ENCODE data around the gene KCNMA1. TPM values are rescaled to one million over a fixed set of nuclear protein-coding genes. Genes with fewer than 3 reads are reported as not detected.

Gene KCNMA1
- total and polyA plus RNA-seq, 5 donors, result 1.5 to 6.1 (median 3.3) TPM

DNA sequence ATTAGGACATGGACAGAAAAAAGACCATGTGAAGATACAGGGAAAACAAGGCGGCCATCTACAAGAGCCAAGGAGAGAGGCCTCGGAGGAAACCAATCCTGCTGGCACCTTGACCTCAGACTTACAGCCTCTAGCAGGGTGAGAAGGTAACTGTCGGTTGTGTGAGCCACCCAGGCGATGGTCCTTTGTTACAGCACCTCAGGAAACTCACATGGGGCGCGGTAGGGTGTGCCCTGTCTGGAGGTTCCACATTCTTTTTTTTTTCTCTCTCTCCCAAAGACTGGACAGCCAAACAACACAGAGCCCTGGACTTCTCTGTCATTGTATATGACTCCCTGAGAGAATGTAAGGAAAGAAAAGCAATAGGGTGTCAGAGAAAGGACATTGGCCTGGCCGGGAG, 163.2 kb downstream of the KCNMA1 start:
- 94% methylated on average over 7 of the region's 7 CpGs for WGBS
- no peak for DNase-seq
- H3K9me3 ChIP-seq (ENCODE audit: control insufficient read depth, low read length), result no peaks in the 10 kb centered on the region
- no peak overlapping the region for H3K27ac ChIP-seq (ENCODE audit: low read length)
- H3K27me3 ChIP-seq (ENCODE audit: control insufficient read depth, insufficient read depth), result no peaks in the 10 kb centered on the region
- H3K4me3 ChIP-seq (ENCODE audit: low read length), result no peak overlapping the region
- ATAC-seq, result no peak
- intact Hi-C loops (cut with DNase I), result no loop called here
- no peaks in the 10 kb centered on the region for H3K4me1 ChIP-seq (ENCODE audit: control insufficient read depth, insufficient read depth, low read length)

DNA sequence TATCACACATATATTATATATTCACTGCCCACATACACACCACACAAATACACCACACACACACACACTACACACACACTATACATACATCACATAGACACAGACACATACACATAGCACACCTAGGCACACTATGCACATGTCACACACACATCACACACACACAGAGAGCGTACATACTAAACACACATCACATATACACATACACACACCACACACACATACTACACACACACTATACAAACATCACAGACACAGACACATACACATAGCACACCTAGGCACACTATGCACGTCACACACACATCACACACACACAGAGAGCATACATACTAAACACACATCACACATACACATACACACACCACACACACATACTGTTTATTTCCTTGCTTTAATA, 165.5 kb downstream of the KCNMA1 start:
- H3K9me3 ChIP-seq (ENCODE audit: control insufficient read depth, low read length), result no peaks in the 10 kb centered on the region
- 93% methylated on average over 2 of the region's 2 CpGs for WGBS
- H3K4me3 ChIP-seq (ENCODE audit: low read length), result no peak overlapping the region
- H3K4me1 ChIP-seq (ENCODE audit: control insufficient read depth, insufficient read depth, low read length), result no peaks in the 10 kb centered on the region
- no peaks in the 10 kb centered on the region for H3K27me3 ChIP-seq (ENCODE audit: control insufficient read depth, insufficient read depth)
- ATAC-seq (no peak), DNase-seq (no peak)
- no peak overlapping the region for H3K27ac ChIP-seq (ENCODE audit: low read length)
- intact Hi-C loops (cut with DNase I), result no loop called here

GRCh38 chr10:77471069-77471536, 166.5 kb downstream of the KCNMA1 start:
- H3K27me3 ChIP-seq (ENCODE audit: control insufficient read depth, insufficient read depth), result no peaks in the 10 kb centered on the region
- no peak overlapping the region for H3K27ac ChIP-seq (ENCODE audit: low read length)
- H3K9me3 ChIP-seq (ENCODE audit: control insufficient read depth, low read length), result no peaks in the 10 kb centered on the region
- DNase-seq, result no peak
- WGBS, result 92% methylated on average over 2 of the region's 2 CpGs
- no peak overlapping the region for H3K4me3 ChIP-seq (ENCODE audit: low read length)
- no peaks in the 10 kb centered on the region for H3K4me1 ChIP-seq (ENCODE audit: control insufficient read depth, insufficient read depth, low read length)
- ATAC-seq, result no peak
- intact Hi-C loops (cut with DNase I), result no loop called here

GRCh38 chr10:77467422-77467963, 170.1 kb downstream of the KCNMA1 start:
- H3K9me3 ChIP-seq (ENCODE audit: control insufficient read depth, low read length), result no peaks in the 10 kb centered on the region
- 63% methylated on average over 6 of the region's 6 CpGs for WGBS
- intact Hi-C loops (cut with DNase I), result no loop called here
- no peak overlapping the region for H3K27ac ChIP-seq (ENCODE audit: low read length)
- ATAC-seq, result no peak
- no peaks in the 10 kb centered on the region for H3K4me1 ChIP-seq (ENCODE audit: control insufficient read depth, insufficient read depth, low read length)
- no peak for DNase-seq
- no peak overlapping the region for H3K4me3 ChIP-seq (ENCODE audit: low read length)
- no peaks in the 10 kb centered on the region for H3K27me3 ChIP-seq (ENCODE audit: control insufficient read depth, insufficient read depth)

DNA sequence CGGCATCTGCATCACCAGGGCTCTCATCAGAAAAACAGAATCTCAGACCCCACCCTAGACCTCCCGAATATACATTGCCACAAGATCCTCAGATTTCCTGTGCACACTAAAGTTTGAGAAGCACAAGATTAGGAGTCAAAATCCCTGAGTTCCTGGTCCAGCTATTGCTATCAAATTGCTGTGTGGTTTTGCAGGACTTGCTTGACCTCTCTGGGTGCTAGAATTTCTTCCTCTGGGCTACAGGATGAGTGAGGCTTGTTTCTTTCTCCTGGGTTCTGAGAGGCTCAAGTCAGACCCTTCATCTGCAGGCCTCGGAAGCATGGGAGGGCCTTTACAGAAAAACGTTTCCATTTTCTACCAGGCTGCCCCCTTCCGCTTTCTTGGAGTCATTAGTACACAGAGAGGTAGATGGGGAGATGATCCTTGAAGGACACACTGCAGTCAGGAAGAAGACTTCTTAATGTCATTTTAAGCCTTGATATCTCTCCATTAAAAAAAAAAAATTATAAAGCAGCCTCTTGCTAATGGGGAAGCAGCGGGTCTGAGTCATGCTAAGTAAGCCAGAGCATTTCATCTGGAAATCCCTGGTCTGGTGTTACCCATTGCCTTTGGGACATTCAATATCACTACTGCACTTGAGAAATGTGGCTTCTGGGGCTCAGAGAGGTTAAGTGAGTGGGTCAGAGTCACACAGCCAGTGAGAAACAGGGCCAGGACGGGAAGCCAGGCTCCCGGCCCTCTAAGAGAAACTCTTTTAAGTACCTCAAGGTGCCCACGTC, 173.5 kb downstream of the KCNMA1 start:
- Histone ChIP-seq H3K27ac (ENCODE audit: low read length) (no peak overlapping the region), H3K4me3 (ENCODE audit: low read length) (no peak overlapping the region), H3K9me3 (ENCODE audit: control insufficient read depth, low read length) (no peaks in the 10 kb centered on the region), H3K4me1 (ENCODE audit: control insufficient read depth, insufficient read depth, low read length) (no peaks in the 10 kb centered on the region), H3K27me3 (ENCODE audit: control insufficient read depth, insufficient read depth) (no peaks in the 10 kb centered on the region)
- ATAC-seq (no peak), DNase-seq (no peak)
- WGBS, result 77% methylated on average over 9 of the region's 9 CpGs
- intact Hi-C loops (cut with DNase I), result no loop called here

DNA sequence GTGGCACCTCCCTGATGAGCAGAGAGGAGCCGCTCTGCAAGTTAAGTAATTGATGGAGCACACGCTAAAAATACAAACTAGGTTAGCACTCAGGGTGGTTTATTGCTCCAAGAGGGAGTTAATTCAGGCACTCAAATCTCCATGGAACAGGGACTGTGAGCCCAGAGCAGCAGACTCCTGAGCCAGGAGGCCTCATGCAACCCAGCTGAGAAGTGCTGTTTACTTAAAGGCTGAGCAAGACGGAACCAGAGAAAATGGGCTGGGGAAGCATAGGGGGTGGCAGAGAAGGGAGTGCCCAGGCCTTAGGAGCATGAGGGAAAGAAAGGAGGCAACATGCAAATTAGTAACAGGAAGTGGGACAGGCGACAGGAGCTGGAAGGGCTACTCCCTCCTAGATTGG, 174.1 kb downstream of the KCNMA1 start:
- 51% methylated on average over 4 of the region's 4 CpGs for WGBS
- Histone ChIP-seq H3K9me3 (ENCODE audit: control insufficient read depth, low read length) (no peaks in the 10 kb centered on the region), H3K27ac (ENCODE audit: low read length) (no peak overlapping the region), H3K4me1 (ENCODE audit: control insufficient read depth, insufficient read depth, low read length) (no peaks in the 10 kb centered on the region), H3K4me3 (ENCODE audit: low read length) (no peak overlapping the region), H3K27me3 (ENCODE audit: control insufficient read depth, insufficient read depth) (no peaks in the 10 kb centered on the region)
- DNase-seq (no peak), ATAC-seq (no peak)
- intact Hi-C loops (cut with DNase I), result no loop called here

GRCh38 chr10:77461636-77462296, 175.8 kb downstream of the KCNMA1 start:
- Histone ChIP-seq H3K9me3 (ENCODE audit: control insufficient read depth, low read length) (no peaks in the 10 kb centered on the region), H3K4me1 (ENCODE audit: control insufficient read depth, insufficient read depth, low read length) (no peaks in the 10 kb centered on the region), H3K27ac (ENCODE audit: low read length) (no peak overlapping the region), H3K4me3 (ENCODE audit: low read length) (no peak overlapping the region), H3K27me3 (ENCODE audit: control insufficient read depth, insufficient read depth) (no peaks in the 10 kb centered on the region)
- DNase-seq (no peak), ATAC-seq (no peak)
- WGBS, result 84% methylated on average over 7 of the region's 7 CpGs
- intact Hi-C loops (cut with DNase I), result no loop called here

- ATAC-seq (no peak), DNase-seq (no peak)
- Histone ChIP-seq H3K4me1 (ENCODE audit: control insufficient read depth, insufficient read depth, low read length) (no peaks in the 10 kb centered on the region), H3K27ac (ENCODE audit: low read length) (no peak overlapping the region), H3K9me3 (ENCODE audit: control insufficient read depth, low read length) (no peaks in the 10 kb centered on the region), H3K27me3 (ENCODE audit: control insufficient read depth, insufficient read depth) (no peaks in the 10 kb centered on the region), H3K4me3 (ENCODE audit: low read length) (no peak overlapping the region)
- intact Hi-C loops (cut with DNase I), result no loop called here
- 91% methylated on average over 3 of the region's 3 CpGs for WGBS
These were observed 177.7 kb downstream of the KCNMA1 start for GRCh38 chr10:77459905-77460304.

DNA sequence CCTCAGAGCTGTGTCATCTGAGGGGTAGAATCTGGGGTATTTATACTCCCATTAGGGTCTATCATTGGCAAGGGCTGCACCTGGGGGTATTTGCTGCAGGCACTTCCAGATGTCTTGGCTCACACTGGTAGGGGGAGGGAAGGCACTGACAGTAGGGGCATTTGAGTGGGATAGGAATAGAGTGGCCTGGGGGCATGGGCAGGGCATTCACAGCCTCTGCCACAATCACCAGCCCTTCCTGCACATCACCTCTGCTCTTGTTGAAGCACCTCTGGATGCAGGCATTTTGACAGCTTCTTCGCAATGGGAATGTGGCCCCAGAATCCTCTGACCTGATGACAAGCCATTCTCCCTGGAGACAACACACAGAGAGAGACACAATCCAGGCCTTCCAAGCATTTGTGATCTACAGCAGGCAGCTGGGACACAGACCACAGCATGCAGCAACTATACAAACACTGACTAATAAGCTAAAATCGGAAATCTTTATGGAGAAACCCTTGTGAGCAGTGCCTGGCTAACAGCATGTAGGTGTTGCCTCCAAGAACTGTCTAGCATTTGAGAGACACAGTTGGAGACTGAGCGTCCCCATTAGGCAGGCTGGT, 178.5 kb downstream of the KCNMA1 start:
- Histone ChIP-seq H3K4me1 (ENCODE audit: control insufficient read depth, insufficient read depth, low read length) (no peaks in the 10 kb centered on the region), H3K4me3 (ENCODE audit: low read length) (no peak overlapping the region), H3K9me3 (ENCODE audit: control insufficient read depth, low read length) (no peaks in the 10 kb centered on the region), H3K27me3 (ENCODE audit: control insufficient read depth, insufficient read depth) (no peaks in the 10 kb centered on the region), H3K27ac (ENCODE audit: low read length) (no peak overlapping the region)
- WGBS, result 67% methylated on average over 3 of the region's 3 CpGs
- ATAC-seq, result no peak
- intact Hi-C loops (cut with DNase I), result no loop called here
- no peak for DNase-seq

DNA sequence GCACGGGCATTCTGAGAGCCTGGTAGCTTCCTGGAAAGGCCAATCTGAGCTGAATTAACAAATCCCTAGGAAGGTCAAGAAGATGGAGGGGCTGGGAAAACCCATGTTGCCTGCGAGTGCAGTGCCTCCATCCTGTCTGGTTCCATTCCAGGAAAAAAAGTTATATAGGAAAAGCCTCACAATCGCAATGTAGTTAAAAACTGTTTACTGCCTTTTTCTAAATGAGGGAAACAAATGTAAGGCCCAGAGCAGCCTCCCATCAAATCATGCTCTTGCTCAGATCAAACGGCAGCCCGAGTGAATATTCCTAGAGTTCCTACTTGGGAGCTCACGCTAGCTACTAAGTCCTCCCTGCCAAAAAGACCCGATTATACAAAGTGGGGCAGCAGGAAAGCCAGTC, 179.9 kb downstream of the KCNMA1 start:
- intact Hi-C loops (cut with DNase I), result no loop called here
- 50% methylated on average over 7 of the region's 7 CpGs for WGBS
- Histone ChIP-seq H3K4me3 (ENCODE audit: low read length) (no peak overlapping the region), H3K4me1 (ENCODE audit: control insufficient read depth, insufficient read depth, low read length) (no peaks in the 10 kb centered on the region), H3K27me3 (ENCODE audit: control insufficient read depth, insufficient read depth) (no peaks in the 10 kb centered on the region), H3K9me3 (ENCODE audit: control insufficient read depth, low read length) (no peaks in the 10 kb centered on the region), H3K27ac (ENCODE audit: low read length) (no peak overlapping the region)
- no peak for DNase-seq
- no peak for ATAC-seq

DNA sequence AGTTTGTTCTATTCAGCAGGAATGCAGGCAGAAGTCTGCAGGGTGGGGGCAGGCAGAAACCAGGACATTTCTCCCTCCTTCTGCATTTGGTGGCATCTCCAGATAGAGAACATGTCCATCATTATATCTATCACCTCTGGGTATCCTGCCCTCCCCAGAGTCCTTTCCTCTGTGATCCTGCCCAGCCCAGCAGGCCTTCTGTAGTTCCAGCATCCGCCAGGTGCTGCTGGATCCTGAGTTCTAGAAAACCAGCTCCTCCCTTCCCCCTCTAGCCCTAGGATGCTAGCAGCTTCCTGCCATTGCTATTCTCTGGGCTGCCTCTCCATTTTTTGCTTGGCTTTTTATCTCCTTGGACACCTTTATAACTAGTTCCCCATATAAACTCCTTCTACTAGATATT, 180.3 kb downstream of the KCNMA1 start:
- no peaks in the 10 kb centered on the region for H3K27me3 ChIP-seq (ENCODE audit: control insufficient read depth, insufficient read depth)
- intact Hi-C loops (cut with DNase I), result no loop called here
- no peaks in the 10 kb centered on the region for H3K9me3 ChIP-seq (ENCODE audit: control insufficient read depth, low read length)
- no peaks in the 10 kb centered on the region for H3K4me1 ChIP-seq (ENCODE audit: control insufficient read depth, insufficient read depth, low read length)
- WGBS, result 88% methylated on average over 1 of the region's 1 CpG
- DNase-seq (no peak), ATAC-seq (no peak)
- H3K4me3 ChIP-seq (ENCODE audit: low read length), result no peak overlapping the region
- no peak overlapping the region for H3K27ac ChIP-seq (ENCODE audit: low read length)

All from right cardiac atrium (tissue), 5 donors.